NAMALWA (cell line): ENCODE measurements around the gene GOLT1A.

Source experiments
- DNase-seq: peaks from one replicate; pipeline ENCODE4 v3.0.0-alpha.2; 2015; ENCODE audit warnings: low spot score

GOLT1A gene

DNA sequence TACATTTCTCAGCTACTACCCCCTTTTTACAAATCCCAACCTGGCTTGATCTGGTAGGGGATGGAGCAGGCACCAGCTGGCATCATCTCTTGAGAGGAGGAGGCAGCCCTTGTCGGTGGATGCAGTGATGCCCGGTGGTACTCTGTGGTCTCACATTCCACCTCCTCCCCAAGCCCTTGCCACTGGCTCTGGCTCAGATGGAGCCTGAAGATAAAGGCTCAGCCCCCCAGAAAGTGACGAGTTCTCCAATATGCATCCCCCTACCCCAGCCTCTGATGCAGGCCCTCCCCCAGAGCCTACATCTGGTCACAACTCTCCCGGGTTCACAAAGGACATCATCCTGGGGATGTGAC is 3.8 kb upstream of the GOLT1A start:
- DNase-seq = no peak

DNA sequence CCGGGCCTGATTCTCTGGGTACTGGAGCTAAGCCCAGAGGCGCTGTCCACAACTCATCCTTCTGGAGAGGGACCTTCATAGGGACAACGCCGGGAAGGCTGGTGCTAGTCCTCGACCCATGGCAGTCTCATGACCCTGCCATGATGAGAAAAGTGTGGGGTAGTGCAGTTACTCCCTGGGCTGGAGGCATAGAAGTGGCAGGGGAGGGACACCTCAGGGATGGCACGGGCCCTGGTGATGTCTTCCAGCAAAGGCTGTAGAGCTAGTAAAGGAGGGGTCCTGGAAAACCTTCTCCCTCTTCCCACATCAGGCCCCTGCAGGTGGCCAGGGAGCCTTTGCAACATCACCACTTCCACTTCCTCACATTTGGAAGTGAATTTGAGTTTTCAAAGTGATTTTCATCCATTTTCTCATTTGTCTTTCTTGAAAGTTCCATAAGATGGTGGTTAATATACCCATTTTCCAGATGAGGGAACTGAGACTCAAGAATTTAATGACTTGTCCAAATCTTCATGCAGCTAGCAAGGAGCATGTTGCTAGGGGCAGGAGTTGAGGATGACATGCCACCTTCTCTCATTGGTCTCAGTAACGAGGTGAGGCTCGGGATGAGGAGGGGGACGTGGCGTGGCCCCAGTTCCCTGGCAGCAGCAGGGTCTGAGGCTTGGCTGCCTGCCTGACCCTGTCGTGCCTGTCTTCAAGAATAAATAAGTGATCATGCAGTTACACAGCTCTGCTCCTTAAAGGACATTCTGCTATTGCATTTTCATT is 3.3 kb upstream of the GOLT1A start:
- no peak for DNase-seq

DNA sequence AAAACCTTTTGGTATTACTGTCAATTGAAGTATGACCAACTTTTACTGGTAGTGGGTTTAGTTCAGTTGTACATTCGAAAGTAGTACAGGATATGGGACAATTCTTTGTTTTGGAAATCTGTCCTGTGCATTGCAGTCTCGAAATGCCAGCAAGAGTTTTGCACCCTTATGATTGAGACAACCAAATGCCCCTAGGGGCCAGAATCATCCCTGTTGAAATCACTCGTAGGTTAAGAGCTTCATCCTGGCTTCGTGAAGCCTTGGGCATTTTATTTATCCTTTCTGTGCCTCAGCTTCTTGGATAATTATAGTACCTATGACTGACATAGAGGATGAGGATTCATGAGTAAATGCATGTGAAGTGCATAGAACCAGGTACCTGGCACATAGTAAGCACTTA is 2.4 kb upstream of the GOLT1A start:
- DNase-seq = no peak

DNA sequence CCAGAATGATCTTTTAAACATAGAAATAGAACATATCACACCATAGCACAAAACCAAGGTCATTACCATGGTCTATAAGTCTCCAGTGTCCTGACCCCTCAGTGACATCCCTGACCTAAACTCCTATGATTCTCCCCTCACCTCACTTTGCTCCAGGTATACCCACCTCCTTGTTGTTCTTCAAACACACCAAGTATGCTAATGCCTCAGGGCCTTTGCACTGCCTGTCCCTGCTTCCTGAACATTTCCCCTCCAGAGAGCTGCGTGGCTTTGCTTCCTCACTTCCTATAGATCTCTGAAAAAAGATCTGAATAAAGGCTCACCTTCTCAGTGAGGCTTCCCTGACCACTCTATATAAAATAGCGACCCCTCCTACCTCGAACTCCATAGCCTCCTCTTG is 1.1 kb downstream of the GOLT1A start:
- DNase-seq = no peak

DNA sequence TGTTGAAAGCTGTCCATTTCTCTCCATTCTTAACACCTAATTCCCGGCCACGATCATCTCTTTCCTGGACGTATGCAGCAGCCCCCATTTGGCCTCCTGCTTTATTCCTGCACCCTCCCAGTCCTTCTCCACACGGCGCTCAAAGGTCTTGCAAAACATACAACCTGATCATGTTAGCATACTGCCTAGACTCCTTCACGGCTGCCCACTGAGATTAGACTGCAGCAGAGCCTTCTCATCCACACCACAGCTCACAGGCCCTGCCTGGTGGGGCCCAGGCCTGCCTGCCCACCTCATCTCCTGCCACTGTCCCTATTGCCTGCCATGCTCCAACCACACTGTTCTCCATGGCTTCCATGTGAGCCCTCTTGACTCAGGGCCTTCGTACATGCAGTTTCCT is 2.7 kb downstream of the GOLT1A start:
- no peak for DNase-seq

DNA sequence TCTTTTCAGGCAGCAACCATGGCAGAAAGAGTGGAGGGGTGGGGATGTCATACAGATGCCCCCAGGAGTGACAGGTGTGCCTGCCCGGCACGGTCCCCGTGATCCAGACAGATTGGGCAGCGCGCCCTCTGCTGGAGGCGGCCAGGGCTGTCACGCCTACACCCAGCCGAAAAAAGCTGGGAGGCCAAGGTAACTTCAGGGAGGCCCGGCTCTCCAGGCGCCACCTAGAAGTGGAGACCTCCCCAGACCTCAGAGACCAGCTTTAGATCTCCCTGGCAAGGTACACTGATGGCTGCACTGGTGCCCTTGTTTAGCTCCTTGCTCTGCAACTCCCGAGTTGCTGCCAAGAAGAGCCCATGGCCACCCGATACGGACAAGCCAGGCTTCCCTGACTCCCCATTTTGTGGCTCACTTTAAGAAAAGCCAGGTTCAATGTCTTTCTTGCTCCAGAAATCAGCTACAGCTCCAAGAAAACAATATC is 6.6 kb downstream of the GOLT1A start:
- peak; percentile 66 for DNase-seq

DNA sequence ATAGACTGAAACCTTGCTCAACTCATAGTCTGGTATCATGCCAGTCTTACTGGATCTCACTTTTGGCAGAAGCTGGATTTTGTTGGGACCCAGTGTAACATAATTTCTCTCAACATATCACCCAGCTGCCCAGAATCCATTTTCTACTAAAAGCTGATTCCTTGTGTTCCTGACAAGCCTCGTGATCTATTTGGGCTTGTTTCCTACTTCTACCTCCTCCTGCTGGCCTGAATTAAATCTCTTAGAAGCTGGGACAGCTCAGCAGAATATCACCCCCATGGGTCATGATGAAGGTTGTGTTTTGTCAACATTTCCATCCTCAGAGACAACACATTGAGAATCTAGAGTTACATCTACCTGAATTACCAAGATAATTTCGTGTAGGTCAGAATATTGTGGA is 7.7 kb downstream of the GOLT1A start:
- DNase-seq = no peak

DNA sequence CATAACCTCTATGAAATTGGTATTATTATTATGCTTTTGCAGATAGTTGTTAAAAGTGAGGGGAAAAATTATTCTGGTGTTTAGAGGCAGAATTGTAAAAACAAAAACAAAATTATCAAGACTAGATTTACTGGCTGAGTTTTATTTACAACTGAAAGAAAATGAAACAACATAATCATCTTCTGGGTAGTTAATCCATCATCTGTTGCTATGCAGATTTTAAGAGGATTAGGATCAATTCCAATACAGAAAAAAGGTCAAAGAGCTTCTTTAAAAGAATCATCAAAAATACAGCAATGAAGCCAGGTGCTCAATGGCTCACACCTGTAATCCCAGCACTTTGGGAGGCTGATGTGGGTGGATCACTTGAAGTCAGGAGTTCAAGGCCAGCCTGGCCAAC is 8.3 kb downstream of the GOLT1A start:
- DNase-seq = no peak

DNA sequence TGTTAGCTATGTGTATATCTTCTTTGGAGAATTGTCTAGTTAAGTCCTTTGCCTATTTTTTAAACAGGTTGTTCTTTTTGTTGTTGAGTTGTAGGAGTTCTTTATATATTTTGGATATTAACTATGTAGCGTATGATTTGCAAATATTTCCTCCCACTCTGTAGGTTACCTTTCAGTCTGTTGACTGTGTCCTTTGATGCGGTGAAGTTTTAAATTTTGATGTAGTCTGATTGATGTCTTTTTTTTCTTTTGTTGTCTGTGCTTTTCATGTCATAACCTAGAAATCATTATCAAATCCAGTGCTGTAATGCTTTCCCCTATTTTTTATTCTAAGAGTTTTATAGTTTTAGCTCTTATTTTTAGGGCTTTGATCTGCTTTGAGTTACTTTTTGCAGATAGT is 8.8 kb downstream of the GOLT1A start:
- no peak for DNase-seq

DNA sequence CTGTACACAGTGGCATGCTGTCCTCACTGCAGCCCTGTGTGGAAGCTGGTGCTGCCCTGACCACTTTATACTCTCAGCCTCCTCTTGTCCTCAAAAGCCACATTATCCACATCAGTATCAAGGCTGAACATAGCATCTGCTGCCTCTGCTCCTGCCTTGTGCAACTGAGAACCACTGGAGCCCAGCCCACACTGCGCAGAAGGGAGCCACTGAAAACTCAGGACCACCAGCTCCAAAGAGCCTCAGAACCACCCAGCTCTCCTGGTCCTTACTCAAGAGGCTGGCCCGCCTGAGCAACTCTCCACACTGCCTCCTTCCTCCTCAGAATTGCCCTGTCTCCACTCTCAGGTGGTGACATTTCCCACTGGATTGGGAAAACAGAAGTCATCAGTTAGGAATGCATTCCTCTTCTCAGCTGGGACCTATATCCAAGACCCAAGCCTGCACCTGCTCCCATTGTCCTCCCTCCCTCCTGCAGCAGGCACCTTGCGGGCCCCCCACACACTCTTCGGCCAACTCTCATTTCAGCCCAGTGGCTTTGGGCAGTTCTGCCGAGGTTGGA is 10.5 kb downstream of the GOLT1A start:
- DNase-seq = no peak

DNA sequence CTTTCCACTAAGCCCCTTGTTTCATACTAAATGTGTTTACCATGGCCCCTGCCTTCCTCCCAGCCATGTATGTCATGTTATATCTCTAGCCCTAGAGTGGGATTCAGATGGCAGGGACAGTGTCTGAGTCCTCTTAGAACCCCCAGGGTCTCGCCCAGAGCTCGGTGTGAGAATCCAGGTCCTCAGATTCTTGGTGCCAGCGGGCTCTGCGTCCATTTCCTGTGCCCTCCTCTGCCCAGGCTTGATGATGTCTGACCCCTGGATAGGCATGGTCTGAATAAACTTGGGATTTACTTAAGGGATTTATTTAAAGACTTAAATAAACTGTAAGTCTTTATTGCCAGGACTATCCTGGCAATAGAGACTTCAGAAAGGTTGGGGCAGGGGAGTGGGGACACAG is 11.3 kb downstream of the GOLT1A start:
- no peak for DNase-seq

DNA sequence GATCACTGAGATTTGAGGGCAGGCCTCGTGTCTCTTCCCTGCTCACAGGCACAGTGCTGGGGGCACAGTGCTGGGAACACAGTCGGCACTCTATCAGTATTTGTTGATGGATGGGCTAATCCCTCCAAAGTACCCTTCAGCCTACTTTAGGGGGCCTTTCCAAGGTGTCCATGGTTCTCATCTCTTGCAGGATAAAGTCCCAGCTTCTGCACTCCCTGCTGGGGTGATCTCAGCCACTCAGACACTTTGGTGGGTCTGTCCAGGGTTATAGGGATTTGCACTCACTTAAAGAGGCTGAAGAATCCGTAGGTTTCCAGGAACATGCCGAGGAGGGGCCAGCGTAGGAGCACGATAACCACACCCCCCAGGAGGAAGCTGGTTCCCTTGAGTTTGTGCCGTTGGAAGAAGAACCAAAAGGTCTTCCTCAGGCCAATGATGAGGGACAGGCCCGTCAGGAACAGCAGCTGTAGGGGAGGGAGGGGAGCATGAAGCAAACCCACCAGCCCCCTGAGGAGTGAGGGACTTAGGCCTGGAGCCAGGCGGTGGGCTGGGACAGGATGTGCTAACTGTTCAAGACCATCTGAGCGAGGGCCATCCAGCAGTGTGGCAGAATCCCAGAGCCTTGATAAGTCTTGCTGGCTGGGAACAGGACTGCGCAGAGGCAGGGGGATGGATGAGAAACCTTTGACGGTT is 12.3 kb downstream of the GOLT1A start:
- DNase-seq = no peak

DNA sequence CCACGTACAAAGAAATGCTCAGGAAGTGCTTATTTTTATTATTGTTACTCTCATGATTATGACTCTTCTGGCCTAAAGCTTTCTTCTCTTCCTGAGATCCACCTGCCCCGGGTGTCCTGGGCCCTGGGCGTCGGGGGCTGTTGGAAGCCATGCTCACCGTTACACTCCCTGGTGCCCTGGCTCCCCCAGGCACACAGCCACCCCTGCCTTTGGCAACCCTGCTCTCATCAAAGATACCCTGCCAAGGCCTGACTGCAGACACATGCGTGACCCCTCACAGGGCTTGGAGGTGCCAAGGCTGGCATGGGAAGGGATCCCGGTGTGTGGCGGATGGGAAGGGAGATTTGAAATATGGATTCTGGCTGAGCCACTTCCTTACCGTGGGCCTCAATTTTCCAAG is 14.2 kb downstream of the GOLT1A start:
- DNase-seq = no peak

DNA sequence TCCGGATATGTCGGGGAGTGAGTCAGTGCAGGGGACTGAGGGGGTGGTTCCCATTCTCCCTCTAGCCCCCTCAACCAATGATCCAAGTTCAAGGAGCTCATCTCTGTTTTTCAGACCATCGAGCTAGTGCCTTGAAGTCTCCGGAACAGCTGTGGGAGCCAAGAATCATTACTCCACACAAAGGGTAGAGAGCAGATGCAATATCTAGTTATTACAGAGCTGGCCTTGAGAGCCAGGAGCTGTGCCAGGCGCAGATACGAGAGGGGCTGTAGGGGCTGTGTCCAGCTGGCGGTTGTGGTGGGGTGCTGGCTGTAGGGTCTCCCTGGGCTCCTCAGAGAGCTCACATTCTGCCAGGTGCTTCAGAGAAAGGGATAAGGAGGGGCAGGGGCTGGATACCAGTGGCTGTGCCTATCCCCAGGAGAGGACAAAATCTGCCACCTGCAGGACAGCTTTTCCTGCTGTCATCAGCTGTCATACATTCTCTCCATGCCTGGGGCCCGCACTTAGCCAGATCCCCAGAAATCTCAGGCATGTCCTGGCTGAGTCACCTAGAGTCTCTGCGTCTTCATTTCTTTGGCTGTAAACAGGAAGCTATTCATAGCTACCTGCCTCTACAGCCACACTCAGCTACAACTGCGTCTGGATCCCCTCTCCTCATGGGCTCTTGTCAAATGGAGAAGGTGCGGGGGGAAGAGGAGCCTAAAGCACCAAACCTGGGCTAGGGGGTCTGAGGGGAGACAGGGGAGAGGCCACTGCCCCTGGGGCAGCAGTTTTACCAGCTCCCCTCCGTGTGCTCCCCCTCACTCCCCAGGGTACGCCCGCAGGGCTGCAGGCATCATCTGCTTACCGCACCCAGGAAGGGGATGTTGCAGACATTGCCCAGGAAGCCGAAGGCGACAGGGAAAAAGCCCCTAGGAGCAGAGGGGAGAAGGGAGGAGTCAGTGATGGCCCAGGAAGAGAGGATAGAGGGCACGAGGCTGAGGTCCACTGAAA is 15.1 kb downstream of the GOLT1A start:
- DNase-seq = no peak

DNA sequence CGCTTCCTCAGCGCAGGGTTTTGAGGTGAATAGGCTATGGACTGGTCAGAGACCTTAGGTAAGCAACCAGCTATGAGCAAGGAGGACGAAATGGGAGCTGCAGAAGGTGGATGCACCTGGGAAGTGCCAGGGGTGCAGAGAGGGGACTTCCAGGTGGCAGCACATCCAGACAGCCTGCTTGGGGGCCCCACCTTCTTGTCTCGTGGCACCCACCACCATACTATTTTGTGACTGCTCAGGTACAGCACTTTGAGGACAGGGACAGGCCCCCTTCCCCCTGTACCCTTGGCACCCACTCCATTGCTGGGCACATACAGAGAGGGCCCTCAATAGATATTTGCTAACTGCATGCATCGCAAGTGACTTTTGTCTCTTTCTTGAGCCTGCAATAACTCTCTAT is 16.7 kb downstream of the GOLT1A start:
- DNase-seq = no peak

DNA sequence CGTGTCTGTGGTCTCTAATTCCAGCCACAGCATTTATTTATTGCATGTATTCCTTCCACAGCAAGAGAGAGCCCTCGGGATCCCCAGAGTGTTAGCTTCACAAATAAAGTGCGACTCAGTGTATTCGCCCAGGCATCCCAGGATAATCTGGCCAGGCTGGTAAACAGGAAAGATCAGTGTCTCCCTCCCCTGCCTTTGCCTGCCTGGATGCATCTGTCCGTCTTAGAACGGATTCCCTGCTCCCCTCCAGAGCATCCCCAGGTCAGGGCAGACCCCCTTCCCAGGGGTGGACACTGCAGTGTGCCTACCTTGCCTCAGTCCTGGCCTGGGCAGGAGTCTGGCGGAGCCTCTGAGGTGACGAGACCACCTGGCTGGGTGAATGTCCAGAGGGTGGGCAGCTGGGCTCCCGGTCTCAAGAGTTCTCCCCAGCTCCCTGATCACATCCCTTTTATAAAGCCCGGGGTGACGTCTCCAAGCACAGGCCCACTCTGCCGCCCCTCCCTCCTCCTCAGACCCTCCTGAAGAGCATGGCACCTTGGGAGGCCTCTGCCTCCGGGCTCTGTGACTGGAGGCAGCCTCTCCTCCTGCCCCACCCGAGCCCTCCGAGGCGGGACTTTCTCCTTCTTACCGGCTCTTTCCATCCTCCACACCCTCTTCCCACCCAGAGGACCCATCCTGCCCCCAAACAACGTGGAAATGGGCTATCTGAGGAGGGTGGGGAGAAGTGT is 17.6 kb downstream of the GOLT1A start, which contains the start of gene KISS1:
TSS of gene KISS1 (minus strand) at position 424 of the 728 bp plus-strand sequence. CDS start 3,615 bp downstream, outside the sequence.
- DNase-seq = no peak

DNA sequence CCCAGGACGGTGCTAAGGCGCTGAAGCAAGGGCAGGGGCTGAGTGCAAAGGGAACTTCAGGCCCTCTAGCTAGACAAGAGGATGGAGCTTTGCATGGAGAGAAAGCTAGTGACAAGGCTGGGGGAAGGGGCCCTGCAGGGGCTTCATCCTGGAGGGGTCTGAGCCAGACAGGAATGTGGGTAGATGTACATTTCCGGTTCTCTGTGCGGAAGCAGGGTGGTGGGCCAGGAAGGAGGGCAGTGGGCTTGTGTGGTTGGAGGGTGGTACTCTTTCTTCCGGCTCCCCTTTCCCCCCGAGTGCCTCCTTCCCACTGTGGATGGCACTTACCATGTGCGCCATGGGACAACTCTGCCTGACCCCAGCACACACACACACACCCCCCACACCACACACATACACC is 19.0 kb downstream of the GOLT1A start:
- DNase-seq = no peak

DNA sequence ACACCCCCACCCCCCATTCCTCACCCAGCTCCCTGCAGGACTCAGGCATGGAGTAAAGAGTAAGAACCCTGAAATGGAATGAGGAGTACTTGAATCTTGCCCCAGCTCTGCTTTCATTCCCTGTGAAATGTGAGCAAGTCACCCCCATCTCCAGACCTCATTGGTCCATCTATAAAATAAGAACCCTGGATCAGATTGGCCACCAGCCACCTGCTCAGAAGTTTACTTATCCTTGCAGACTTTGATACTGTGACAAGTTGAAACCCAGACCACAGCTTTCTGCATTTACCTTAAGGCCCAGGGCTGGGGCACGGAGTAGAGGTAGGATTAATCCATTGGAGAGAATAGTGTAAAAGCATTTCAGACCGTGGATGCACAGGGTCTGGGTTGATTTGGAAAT is 19.7 kb downstream of the GOLT1A start:
- no peak for DNase-seq

DNA sequence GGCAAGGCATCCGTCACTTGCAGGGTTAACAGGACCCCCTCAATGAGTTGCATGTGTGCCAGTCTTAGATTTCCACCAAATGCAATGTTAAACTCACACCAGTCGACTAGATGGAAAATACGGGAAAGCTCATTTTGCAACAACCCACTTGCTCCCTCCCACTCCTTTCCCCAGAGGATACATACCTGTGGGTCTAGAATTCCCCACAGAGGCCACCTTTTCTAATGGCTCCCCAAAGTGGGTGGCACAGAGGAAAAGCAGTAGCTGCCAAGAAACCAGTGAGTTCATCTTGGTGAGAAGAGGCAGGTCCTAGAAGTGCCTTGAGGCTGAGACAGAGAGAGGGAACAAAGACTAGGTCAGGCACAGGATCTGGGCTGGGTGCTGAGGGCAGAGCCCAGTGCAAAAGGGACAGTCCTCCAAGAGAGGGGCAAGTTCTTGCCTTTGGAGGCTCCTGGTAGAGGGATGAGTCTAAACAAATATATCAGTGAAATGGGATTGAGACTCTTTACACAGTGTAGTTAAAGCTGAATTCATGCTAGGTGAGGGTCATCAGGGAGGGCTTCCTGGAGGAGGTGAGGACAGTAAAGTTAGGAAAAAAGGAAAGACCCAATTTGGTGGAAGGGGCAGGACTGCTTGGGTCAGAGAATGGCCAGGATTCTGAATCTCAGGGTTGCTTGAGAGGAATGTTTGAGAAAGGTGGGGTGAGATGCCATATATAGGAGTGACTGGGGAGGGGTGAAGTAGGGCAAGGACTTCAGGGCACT is 21.0 kb downstream of the GOLT1A start:
- no peak for DNase-seq

DNA sequence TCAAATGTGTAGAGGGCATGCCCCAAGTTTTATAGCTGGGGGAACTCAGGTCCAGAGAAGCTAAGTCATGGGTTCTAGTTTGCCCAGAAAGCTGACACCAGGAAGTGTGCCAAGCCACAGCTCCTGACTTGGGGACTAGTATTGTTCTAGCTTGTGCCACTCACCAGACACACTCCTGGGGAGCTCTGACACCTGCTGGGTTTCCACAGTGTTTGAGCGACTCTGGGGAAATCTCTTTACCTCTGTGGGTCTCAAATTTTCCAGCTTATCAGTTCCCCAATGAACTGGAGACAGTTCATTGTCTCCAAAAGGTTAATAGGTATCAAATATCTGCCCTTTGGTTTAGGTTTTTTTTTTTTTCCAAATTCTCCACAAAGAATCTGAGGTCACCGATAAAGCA is 21.7 kb downstream of the GOLT1A start:
- DNase-seq = no peak

DNA sequence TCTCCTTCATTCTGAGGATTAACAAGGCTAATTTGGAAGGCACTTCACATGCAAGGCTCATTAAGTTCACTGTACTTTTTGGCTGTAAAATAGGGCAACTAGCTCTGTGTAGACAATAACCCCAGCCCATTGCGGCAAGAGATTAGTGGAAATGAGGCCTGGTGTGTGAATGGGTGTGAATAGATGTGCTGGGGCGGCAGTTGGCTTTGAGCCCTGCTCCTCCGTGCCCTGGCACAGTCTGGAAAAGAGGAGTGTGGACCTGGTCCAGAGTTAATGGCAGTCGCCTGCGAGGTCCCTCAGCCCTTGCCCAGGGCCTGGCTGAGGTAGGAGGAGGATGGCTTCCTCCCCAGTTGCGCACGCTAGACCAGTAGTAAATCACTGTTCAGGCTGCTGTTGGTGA is 22.3 kb downstream of the GOLT1A start:
- DNase-seq = no peak
